HG03558 (cell line): ENCODE data around the gene THOC1.

Source experiments
- ATAC-seq: cut with Tn5 transposase; IDR thresholded peaks from one replicate; pipeline ENCODE4 v1.9.1; 2021; ENCODE audit warnings: moderate number of reproducible peaks; ENCODE audit not compliant: unreplicated experiment; ENCODE audit errors: extremely low read depth

The THOC1 gene

GRCh38 chr18:225745-226144 is 42.1 kb downstream of the THOC1 start:
- no peak for ATAC-seq

DNA sequence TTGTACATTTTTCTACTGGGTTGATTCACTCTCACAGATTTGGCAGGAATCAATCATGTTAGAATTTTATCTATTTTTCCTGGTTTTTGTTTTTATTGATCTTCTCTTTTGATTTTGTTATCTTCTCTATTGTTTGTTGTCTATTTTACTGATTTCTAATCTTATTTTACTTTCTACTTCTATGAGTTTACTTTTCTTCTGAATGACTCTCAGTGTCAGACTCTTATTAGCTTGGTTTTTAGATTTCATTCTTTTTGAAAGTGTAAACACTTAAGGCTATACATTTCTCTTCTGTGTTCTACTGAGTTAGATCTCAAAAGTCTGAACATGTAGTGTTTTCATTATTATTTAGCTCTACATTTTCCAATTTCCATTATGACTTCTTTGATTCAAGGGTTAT is 47.1 kb downstream of the THOC1 start:
- ATAC-seq = no peak

- no peak for ATAC-seq
Measured at GRCh38 chr18:217532-218336, 50.1 kb downstream of the THOC1 start.

DNA sequence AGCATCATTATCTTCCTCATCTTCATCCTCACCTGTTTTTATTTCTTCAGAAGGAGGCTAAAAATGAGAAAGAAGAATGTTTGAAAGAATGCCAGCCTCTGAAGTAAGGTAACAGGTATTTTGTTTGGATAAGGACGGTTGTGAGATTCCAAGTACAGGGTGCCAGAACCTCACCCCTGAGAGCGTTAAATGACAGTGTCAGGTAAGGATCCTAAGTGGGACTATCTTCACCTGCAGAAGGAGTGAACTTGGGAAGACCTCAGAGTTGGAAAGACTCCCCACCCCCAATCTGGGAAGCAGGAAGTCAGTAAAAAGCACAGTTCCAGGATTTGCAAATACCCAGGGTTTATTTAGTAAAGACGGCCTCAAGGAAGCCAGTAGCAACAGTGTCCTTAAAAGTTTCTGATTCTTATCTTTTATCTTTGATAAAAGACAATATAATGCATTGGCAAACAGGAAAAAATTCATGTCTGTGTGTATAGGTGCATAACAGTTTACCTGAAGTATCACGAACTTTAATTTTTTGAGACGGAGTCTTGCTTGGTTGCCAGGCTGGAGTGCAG is 52.3 kb downstream of the THOC1 start:
- ATAC-seq = no peak

- no peak for ATAC-seq
Measured at GRCh38 chr18:213966-214365, 53.9 kb downstream of the THOC1 start.

- ATAC-seq = no peak
Measured at GRCh38 chr18:213505-213904, 54.3 kb downstream of the THOC1 start.

GRCh38 chr18:212780-213179 is 55.1 kb downstream of the THOC1 start:
- no peak for ATAC-seq

DNA sequence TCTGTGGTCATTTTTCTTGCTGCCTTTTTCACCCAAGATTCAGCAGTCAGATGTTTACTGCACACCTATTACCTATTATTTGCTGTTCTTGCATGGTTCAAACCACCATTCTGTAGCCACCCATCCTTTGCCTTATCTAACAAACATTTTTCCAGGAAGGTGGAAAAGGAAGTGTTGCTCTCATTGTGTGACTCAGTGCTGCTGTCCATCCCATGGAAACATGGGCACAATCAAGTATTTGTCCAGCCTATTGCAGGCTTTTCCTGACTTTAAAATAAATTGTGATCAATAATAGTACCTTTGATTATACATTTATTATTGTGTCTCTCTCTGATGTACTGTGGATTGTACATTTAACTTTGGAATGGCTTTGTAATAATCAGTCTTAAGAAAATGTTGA is 56.3 kb downstream of the THOC1 start:
- no peak for ATAC-seq

DNA sequence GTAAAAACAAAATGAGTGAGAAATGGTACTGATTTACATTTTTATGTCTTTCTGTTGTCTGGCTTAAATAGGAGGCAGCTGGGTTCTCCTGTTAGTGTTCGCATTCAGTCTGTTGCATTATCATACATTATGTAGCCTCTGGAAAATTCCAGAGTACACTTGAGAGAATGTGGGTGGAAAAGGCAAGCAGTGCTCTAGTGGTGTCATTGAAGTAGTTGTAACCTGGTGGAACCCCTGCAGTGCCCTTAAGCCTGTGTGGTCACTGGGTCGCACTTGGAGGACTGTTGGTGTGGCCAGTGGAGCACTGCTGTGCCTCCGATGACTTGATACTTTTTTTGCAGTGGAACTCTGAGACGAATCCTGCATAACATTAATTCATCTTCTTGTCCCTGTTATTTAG is 57.1 kb downstream of the THOC1 start:
- no peak for ATAC-seq

- no peak for ATAC-seq
Measured at GRCh38 chr18:210075-210474, 57.8 kb downstream of the THOC1 start.

- no peak for ATAC-seq
Measured at GRCh38 chr18:199768-200167, 68.1 kb downstream of the THOC1 start.

DNA sequence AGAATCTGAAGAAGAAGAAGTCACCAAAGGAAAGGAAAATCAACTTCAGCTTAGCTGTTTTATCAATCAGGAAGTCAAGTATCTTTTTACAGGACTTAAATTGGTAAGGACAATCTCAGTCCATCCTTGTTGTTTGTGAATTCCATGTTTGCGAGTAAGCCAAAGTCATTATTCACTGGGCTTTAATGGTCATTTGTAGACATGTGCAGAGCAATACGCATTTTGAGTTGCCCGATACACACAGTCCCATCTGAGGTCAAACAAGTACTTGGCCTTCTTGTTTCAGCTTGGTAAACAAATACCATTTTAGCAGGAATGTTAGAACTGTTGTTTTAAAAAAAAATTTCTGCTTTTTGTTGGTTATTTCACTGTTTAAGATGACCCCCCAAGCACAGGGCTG is 68.6 kb downstream of the THOC1 start:
- no peak for ATAC-seq

GRCh38 chr18:195651-196050 is 72.2 kb downstream of the THOC1 start:
- no peak for ATAC-seq

- no peak for ATAC-seq
Measured at GRCh38 chr18:192801-193200, 75.0 kb downstream of the THOC1 start.

GRCh38 chr18:191725-192124 is 76.1 kb downstream of the THOC1 start:
- no peak for ATAC-seq

GRCh38 chr18:189254-189653 is 78.6 kb downstream of the THOC1 start:
- ATAC-seq = no peak

DNA sequence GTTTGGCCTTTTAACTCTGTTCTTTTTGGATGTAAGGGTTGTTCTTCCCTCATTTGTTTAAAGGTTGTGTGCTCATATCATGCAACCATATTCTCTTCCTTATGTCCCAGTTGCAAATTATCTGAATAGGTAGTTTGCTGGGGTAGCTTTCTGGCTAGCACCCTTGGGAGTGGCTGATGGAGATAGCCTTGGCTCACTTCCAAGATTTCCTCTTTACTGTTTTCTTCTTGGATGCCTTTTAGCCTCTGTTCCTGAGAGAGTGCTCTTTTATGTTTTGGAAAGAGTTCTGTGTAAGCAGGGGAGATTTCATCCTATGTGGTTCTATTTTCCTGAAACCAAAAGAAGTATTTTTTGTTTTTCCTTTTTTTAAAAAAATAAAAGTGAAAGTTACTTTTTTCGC is 84.1 kb downstream of the THOC1 start:
- no peak for ATAC-seq

DNA sequence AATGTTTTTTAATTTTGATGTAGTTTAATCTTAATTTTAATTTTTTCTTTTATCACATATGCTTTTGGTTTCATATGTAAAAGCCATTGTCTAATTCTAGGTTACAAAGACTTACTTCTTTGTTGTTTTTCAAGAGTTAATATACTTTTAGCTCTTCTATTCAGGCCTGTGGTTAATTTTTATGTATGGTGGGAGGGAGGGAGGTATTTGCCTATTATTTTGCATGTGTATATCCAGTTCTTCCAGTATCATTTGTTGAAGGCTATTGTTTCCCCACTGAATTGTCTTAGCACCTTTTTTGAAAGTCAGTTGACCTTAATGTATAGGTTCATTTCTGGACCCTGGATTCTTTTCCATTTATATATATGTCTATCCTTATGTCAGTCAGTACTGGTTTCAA is 86.1 kb downstream of the THOC1 start:
- no peak for ATAC-seq

- ATAC-seq = no peak
Measured at GRCh38 chr18:179499-179898, 88.3 kb downstream of the THOC1 start.

GRCh38 chr18:172361-172760 is 95.5 kb downstream of the THOC1 start:
- no peak for ATAC-seq
